DLD1 (cell line): ENCODE results near the gene PLAAT4.
"Not testable (repeated sequence)": the region's sequence is repeated elsewhere in the genome, so short reads cannot be mapped to it uniquely, and the experiment has no call there.

Experiments used
- in situ Hi-C: cut with HindIII; loops from 2 replicates; pipeline ENCODE4 v1.10.0; 2017; ENCODE audit warnings: low sequenced_read_pairs

Gene PLAAT4

DNA sequence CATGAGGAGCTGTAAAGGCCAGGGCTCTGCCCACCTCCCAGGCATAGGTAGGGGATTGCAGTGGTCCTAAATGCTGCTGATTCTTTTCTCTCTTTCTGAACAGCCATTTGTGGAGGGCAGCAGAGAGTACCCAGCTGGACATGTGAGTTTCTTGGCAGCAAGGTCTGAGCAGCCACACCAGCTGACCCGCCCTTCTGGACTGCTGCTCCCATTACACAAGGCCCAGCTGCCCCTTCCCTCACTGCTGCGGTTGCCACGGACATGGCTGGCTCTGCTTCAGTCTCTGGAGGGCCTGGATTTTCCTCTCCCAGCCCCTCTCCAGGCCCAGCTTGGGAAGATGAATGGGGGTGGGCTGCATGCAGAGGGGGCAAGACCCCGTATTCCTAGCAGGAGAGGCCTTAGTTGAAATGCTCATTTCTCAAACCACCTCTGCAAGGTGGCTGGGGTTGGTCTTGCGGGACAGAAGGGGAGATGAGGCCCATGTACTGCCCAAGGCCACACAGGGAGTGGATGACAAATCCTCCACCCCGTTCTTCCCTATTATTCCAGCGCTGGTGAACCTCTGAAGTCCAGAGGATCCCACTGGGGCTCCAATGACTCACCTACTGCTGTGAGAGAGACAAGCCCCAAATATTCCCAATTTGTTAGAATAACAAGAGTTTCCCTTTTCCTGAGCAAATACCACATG, 26.1 kb upstream of the PLAAT4 start:
- in situ Hi-C loops, result no loop called here

DNA sequence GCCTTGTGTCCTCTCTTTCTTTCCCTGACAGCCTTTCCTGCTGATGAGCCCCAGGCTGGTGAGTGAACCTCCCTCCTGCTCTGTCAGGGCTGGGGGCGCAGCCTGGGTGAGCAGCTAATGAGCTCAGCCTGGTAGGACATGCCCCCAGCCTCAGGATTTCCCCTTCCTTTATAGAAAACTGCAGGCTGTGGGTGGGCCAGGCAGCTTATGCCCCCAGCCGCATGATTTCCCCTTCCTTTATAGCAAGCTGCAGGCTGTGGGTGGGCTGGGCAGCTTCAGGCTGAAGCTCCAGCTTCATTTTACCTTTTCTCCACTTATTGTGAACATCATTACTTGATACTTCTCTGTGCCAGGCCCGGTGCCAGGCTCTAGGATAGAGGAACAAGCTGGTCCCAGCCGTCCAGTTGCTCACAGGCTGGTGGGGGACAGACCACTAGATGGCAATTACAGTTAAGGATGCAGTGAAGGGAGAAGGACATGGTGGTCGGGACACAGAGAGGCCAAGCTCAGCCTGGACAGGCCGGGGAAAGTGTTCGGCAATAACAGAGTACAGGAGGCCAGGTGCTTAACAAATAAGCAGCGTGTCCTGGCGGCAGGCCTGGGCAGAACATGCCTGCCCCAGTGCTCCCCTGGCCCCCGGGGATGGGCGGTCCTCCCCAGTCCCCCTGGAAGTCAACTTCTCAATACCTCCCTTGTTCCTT, 25.4 kb upstream of the PLAAT4 start:
- in situ Hi-C loops, result no loop called here

DNA sequence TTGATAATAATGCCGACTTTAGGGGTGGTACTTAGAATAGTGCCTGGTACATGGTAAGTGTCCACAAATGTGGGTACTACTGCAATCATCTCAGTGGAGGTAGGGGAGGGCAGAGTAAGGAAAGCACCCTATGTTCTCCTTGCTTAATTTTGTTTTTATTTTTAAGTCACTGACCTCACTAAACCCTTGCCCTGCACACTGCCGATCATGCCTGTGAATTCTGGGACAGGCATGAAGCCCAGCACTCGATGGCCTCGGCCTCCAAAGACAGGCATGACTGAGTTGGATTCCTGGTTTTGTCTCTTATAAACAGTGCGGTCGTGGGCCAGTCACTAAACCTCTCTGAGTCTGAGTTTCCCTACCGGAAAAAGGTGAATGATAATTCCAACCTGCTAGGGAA, 23.8 kb upstream of the PLAAT4 start:
- in situ Hi-C loops, result no loop called here

DNA sequence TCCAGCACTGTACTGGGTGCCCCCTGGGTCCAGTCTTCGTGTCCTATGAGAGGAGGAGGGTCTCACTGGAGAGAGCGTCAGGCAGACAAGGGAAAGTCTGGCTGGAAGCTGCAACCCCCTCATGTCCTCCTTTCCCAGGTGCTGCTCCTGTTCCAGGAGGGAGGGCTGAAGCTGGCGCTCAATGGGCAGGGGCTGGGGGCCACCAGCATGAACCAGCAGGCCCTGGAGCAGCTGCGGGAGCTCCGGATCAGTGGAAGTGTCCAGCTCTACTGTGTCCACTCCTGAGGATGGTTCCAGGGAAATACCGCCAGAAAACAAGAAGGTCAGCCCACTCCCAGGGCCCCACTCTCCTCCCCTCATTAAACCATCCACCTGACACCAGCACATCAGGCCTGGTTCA, 20.5 kb upstream of the PLAAT4 start:
- in situ Hi-C loops, result no loop called here

- in situ Hi-C loops, result no loop called here
These were observed 19.5 kb upstream of the PLAAT4 start for GRCh38 chr11:63517156-63517555.

- in situ Hi-C loops, result no loop called here
These were observed 18.1 kb upstream of the PLAAT4 start for GRCh38 chr11:63518548-63518947.

DNA sequence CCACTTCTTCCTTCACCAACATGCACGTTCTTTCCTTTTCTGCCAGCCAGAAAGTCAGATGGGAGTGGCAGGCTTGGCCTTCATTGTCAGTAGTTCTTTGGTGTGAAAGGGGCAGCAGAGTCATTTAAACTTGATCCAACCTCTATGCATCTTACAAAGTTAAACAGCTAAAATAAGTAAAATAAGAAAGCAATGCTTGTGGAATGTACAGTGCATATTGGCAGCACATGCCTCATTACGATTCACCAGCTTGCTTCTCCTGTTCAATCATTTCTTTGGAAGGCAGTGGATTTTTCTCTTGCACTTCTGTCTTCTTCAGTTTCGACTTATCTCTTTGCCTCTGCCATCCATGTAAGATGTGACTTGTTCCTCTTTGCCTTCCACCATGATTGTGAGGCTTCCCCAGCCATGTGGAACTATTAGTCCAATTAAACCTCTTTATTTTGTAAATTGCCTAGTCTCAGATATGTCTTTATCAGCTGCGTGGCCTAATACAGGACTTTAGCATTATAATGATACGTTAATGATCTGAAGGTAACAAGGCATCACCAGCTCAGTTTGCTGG, 15.9 kb upstream of the PLAAT4 start:
- in situ Hi-C loops, result no loop called here

DNA sequence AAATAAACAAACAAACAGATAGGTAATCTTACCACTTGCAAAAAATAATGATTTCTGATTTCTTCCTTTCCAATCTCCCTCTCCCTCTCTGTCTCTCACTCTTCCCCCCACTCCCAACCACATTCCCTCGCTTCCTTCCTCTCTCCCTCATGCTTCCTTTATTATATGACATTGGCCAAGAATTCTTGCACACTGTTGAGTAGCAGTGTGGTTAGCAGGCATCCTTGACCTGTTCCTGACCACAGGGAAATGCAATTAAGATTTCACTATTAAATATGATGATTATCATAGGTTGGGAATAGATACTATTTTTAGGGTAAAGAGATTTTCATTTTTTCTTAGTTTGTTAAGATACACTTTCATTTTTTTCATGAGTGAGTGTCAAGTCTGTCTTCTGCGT, 14.7 kb upstream of the PLAAT4 start:
- in situ Hi-C loops, result no loop called here

GRCh38 chr11:63523151-63523550, 13.5 kb upstream of the PLAAT4 start:
- in situ Hi-C loops, result no loop called here

DNA sequence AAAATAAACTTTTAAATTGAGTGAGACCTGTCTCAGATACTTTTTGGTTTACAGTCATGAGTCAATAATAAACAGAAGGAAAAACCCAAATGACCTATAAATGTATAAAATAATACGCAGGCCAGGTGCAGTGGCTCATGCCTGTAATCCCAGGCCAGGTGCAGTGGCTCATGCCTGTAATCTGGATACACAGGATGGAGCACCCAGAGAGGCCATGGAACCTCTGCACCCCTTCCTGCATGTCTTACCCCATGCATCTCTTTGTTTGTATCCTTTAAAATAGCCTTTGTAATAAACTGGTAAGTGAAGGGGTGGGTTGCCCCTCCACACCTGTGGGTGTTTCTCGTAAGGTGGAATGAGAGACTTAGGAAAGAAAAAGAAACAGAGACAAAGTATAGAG, 8.9 kb upstream of the PLAAT4 start:
- in situ Hi-C loops, result no loop called here

GRCh38 chr11:63528156-63528555, 8.5 kb upstream of the PLAAT4 start:
- in situ Hi-C loops, result not testable (repeated sequence)

GRCh38 chr11:63528729-63529278, 7.8 kb upstream of the PLAAT4 start:
- in situ Hi-C loops, result not testable (repeated sequence)

GRCh38 chr11:63529373-63529772, 7.2 kb upstream of the PLAAT4 start:
- in situ Hi-C loops, result not testable (repeated sequence)

- in situ Hi-C loops, result loop anchor here (10.0 kb wide), 1 partner anchor 115 kb away; no protein-coding TSS in a partner anchor
These were observed 6.6 kb upstream of the PLAAT4 start for GRCh38 chr11:63530021-63530420.

GRCh38 chr11:63531074-63531792, 5.4 kb upstream of the PLAAT4 start:
- in situ Hi-C loops, result loop anchor here (10.0 kb wide), 1 partner anchor 114 kb away; no protein-coding TSS in a partner anchor

DNA sequence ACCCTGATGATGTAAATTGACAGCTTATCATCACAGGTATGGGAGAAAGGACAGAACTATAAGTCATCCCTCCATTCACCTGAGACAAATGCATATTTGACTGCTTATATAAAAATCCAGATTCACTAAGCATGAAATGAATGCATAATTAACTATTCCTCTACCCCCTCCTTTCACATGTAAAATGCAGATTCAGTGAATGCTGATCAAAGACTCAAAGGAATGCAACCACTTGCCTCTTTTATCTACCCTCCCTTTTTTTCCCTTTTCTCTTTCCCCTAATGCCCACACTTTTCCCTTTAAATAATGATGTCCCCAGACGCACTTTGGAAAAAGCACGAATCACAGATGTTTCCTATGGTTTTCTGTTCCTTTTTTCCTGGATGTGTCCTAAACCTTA, 4.5 kb upstream of the PLAAT4 start:
- in situ Hi-C loops, result loop anchor here (10.0 kb wide), 1 partner anchor 113 kb away; no protein-coding TSS in a partner anchor

GRCh38 chr11:63532799-63533475, 3.7 kb upstream of the PLAAT4 start:
- in situ Hi-C loops, result loop anchor here (10.0 kb wide), 1 partner anchor 112 kb away; no protein-coding TSS in a partner anchor

GRCh38 chr11:63534076-63534475, 2.5 kb upstream of the PLAAT4 start:
- in situ Hi-C loops, result loop anchor here (10.0 kb wide), 1 partner anchor 111 kb away; no protein-coding TSS in a partner anchor

GRCh38 chr11:63534895-63535461, 1.6 kb upstream of the PLAAT4 start:
- in situ Hi-C loops, result loop anchor here (10.0 kb wide), 1 partner anchor 110 kb away; no protein-coding TSS in a partner anchor

DNA sequence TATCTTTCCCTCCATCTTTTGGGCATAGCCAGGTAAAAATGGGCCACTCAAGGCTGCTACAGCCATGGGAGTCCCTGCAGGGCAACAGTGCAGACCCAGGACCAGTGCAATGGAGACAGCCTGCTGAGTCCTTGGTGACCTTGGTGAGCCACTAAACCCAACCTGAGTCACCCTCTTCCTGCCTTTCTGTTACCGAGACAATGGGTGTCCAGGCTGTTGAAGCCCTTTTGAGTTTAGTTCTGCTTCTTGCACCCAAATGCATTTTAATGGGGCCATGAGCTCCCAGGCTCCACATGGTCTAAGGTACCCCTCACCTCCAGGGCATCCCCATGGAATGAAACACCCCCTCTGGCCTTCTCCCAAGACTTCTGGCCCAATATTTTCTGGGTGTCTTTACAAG, 874 bp upstream of the PLAAT4 start:
- in situ Hi-C loops, result loop anchor here (10.0 kb wide), 1 partner anchor 109 kb away; no protein-coding TSS in a partner anchor
